H9 (cell line): ENCODE measurements around the gene ATP2A1. TPM values are rescaled to one million over a fixed set of nuclear protein-coding genes. Genes with fewer than 3 reads are reported as not detected.
A peak's percentile ranks its signal among the peaks of the same experiment; 100 is the strongest.

Experiments
- DNase-seq: peaks from one replicate; pipeline ENCODE4 v3.0.0-alpha.2; 2017
- H2AFZ ChIP-seq: one replicate; pipeline ENCODE4 v1.6.1; 2013; ENCODE audit warnings: mild to moderate bottlenecking, low read length, control low read depth, moderate library complexity
- H2AK5ac ChIP-seq: 2 replicates; pipeline ENCODE4 v1.6.1; 2013; ENCODE audit warnings: low read length, control low read depth, mixed read lengths; ENCODE audit not compliant: insufficient read length
- H2BK120ac ChIP-seq: one replicate; pipeline ENCODE4 v1.6.1; 2013; ENCODE audit warnings: low read depth, mild to moderate bottlenecking, low read length, control low read depth, inconsistent platforms; ENCODE audit not compliant: poor library complexity, severe bottlenecking
- H2BK12ac ChIP-seq: 2 replicates; pipeline ENCODE4 v1.6.1; 2013; ENCODE audit warnings: low read length, control low read depth, mixed read lengths, low read depth; ENCODE audit not compliant: insufficient read length
- H2BK15ac ChIP-seq: 2 replicates; pipeline ENCODE4 v1.6.1; 2013; ENCODE audit warnings: low read depth, low read length, control low read depth
- H2BK20ac ChIP-seq: one replicate; pipeline ENCODE4 v1.6.1; 2013; ENCODE audit warnings: low read depth, mild to moderate bottlenecking, low read length, control low read depth, inconsistent platforms; ENCODE audit not compliant: poor library complexity, severe bottlenecking
- H2BK5ac ChIP-seq: 2 replicates; pipeline ENCODE4 v1.6.1; 2013; ENCODE audit warnings: low read length, control low read depth, mixed read lengths; ENCODE audit not compliant: insufficient read length
- H3K14ac ChIP-seq: 2 replicates; pipeline ENCODE4 v1.6.1; 2013; ENCODE audit warnings: low read length, control low read depth; ENCODE audit not compliant: insufficient read depth
- H3K18ac ChIP-seq: 2 replicates; pipeline ENCODE4 v1.6.1; 2013; ENCODE audit warnings: low read depth, mild to moderate bottlenecking, mixed read lengths, low read length, control low read depth; ENCODE audit not compliant: insufficient read length
- H3K23ac ChIP-seq: 2 replicates; pipeline ENCODE4 v1.6.1; 2013; ENCODE audit warnings: low read length, control low read depth, mixed read lengths, low read depth; ENCODE audit not compliant: insufficient read length
- H3K23me2 ChIP-seq: 2 replicates; pipeline ENCODE4 v1.6.1; 2013; ENCODE audit warnings: low read depth, mild to moderate bottlenecking, mixed read lengths, low read length, control low read depth; ENCODE audit not compliant: insufficient read length, poor library complexity, severe bottlenecking
- H3K27ac ChIP-seq: 2 replicates; pipeline ENCODE4 v1.5.1; 2013; ENCODE audit warnings: low read length, control low read depth, mixed read lengths, low read depth; ENCODE audit not compliant: insufficient read length
- H3K27me3 ChIP-seq: 2 replicates; pipeline ENCODE4 v1.6.1; 2013; ENCODE audit warnings: low read length, control low read depth, inconsistent platforms; ENCODE audit not compliant: insufficient read depth
- H3K4ac ChIP-seq: 2 replicates; pipeline ENCODE4 v1.6.1; 2013; ENCODE audit warnings: low read depth, mild to moderate bottlenecking, control low read depth, inconsistent platforms, low read length, moderate library complexity
- H3K4me1 ChIP-seq: 2 replicates; pipeline ENCODE4 v1.6.1; 2013; ENCODE audit warnings: low read length, control low read depth, inconsistent platforms; ENCODE audit not compliant: insufficient read depth
- H3K4me2 ChIP-seq: 2 replicates; pipeline ENCODE4 v1.6.1; 2013; ENCODE audit warnings: low read length, control low read depth, mixed read lengths; ENCODE audit not compliant: insufficient read length, insufficient read depth
- H3K56ac ChIP-seq: 2 replicates; pipeline ENCODE4 v1.6.1; 2013; ENCODE audit warnings: low read depth, mild to moderate bottlenecking, mixed read lengths, low read length, control low read depth; ENCODE audit not compliant: insufficient read length
- H3K79me1 ChIP-seq: 2 replicates; pipeline ENCODE4 v1.6.1; 2013; ENCODE audit warnings: low read depth, mild to moderate bottlenecking, moderate library complexity, low read length, control low read depth, inconsistent platforms; ENCODE audit not compliant: insufficient read depth, poor library complexity, severe bottlenecking
- H3K79me2 ChIP-seq: 2 replicates; pipeline ENCODE4 v1.6.1; 2013; ENCODE audit warnings: low read length, control low read depth, inconsistent platforms; ENCODE audit not compliant: insufficient read depth
- H3K9ac ChIP-seq: 2 replicates; pipeline ENCODE4 v1.6.1; 2013; ENCODE audit warnings: low read length, control low read depth, mixed read lengths; ENCODE audit not compliant: insufficient read length; ENCODE audit errors: extremely low read depth
- H3K9me3 ChIP-seq: one replicate; pipeline ENCODE4 v1.6.1; 2013; ENCODE audit warnings: low read depth, low read length, inconsistent platforms; ENCODE audit not compliant: control insufficient read depth
- H3T11ph ChIP-seq: one replicate; pipeline ENCODE4 v1.6.1; 2013; ENCODE audit warnings: mild to moderate bottlenecking, low read length, control low read depth, inconsistent platforms
- H4K20me1 ChIP-seq: one replicate; pipeline ENCODE4 v1.6.1; 2013; ENCODE audit not compliant: control insufficient read depth, insufficient read length, insufficient read depth
- H4K5ac ChIP-seq: 2 replicates; pipeline ENCODE4 v1.6.1; 2013; ENCODE audit warnings: low read depth, mild to moderate bottlenecking, mixed read lengths, low read length, control low read depth; ENCODE audit not compliant: insufficient read length
- H4K8ac ChIP-seq: replicated peaks from 2 replicates; pipeline ENCODE4 v1.6.1; 2013; ENCODE audit warnings: low read length, control low read depth, mixed read lengths, low read depth; ENCODE audit not compliant: insufficient read length
- H4K91ac ChIP-seq: 2 replicates; pipeline ENCODE4 v1.6.1; 2013; ENCODE audit warnings: low read depth, mild to moderate bottlenecking, moderate library complexity, mixed read lengths, low read length, control low read depth; ENCODE audit not compliant: insufficient read length
- H3K27ac Mint-ChIP-seq, 3 experiments: 2 replicates in 2 of 3; 3 replicates in 1 of 3; pipeline ENCODE4 v1.8.0; 2020 to 2021; ENCODE audit warnings: mixed read lengths in 3 of 3, mild to moderate bottlenecking in 1 of 3, moderate library complexity in 1 of 3
- H3K27me3 Mint-ChIP-seq: 2 replicates; pipeline ENCODE4 v1.8.0; 2021; ENCODE audit warnings: low read depth, mild to moderate bottlenecking, moderate library complexity, mixed read lengths
- H3K36me3 Mint-ChIP-seq, 3 experiments: 2 replicates in 2 of 3; 3 replicates in 1 of 3; pipeline ENCODE4 v1.8.0; 2020 to 2021; ENCODE audit warnings: low read depth in 3 of 3, mixed read lengths in 3 of 3; ENCODE audit not compliant: insufficient read depth in 1 of 3
- H3K4me1 Mint-ChIP-seq, 2 experiments: 2 replicates each; pipeline ENCODE4 v1.8.0; 2020; ENCODE audit warnings: mixed read lengths in 2 of 2
- H3K4me3 Mint-ChIP-seq, 2 experiments: 2 replicates in 1 of 2; 3 replicates in 1 of 2; pipeline ENCODE4 v1.8.0; 2020 to 2021; ENCODE audit warnings: mild to moderate bottlenecking in 2 of 2, mixed read lengths in 2 of 2, moderate library complexity in 1 of 2
- H3K9me3 Mint-ChIP-seq, 2 experiments: 2 replicates in 1 of 2; 3 replicates in 1 of 2; pipeline ENCODE4 v1.8.0; 2020; ENCODE audit warnings: mild to moderate bottlenecking in 2 of 2, mixed read lengths in 2 of 2, moderate library complexity in 1 of 2
- WGBS: extraction: QIAGEN DNeasy Blood & Tissue Kit; methylation state at CpG from one replicate; pipeline ENCODE4 v1.1.7; 2013; ENCODE audit warnings: missing lambda C conversion rate, low lambda C conversion rate, mixed read lengths; ENCODE audit not compliant: insufficient read length; ENCODE audit errors: extremely low coverage; 5-methylcytosine and 5-hydroxymethylcytosine counted together
- total RNA-seq: library from RNA; stranded (reverse); gene quantifications from 2 replicates; pipeline ENCODE4 v1.2.1, GENCODE V29; 2021
- TF ChIP-seq, protein P1 (sequence below): fragments of 200-600 bp; sonication (generic); conservative IDR thresholded peaks from 3 replicates; pipeline ENCODE4 v1.8.0; 2021; ENCODE audit warnings: antibody characterized with exemption, mild to moderate bottlenecking

The ATP2A1 gene
- total RNA-seq, 1 experiment from 2014 or later = 4.6 TPM

- Histone ChIP-seq H3K79me1 (no peaks in the 10 kb centered on the region), H2BK20ac (no peak overlapping the region), H3K4me2 (peak overlapping the region; percentile 61), H3K56ac (no peak overlapping the region), H4K91ac (no peak overlapping the region), H3K79me2 (no peaks in the 10 kb centered on the region; the same call in 1 of the 2 replicates), H4K8ac (no peak overlapping the region), H3T11ph (no peak overlapping the region), H4K20me1 (no peaks in the 10 kb centered on the region), H3K9me3 (no peaks in the 10 kb centered on the region), H3K23me2 (peaks cover 5% of the 10 kb centered on the region), H3K18ac (no peak overlapping the region), H3K4ac (no peak overlapping the region), H3K27ac (no peak overlapping the region), H3K14ac (peak overlapping the region; percentile 83; the same call in 1 of the 2 replicates), H2BK120ac (no peak overlapping the region), H2AFZ (no peak overlapping the region), H3K4me1 (no peaks in the 10 kb centered on the region), H3K23ac (no peak overlapping the region), H2BK5ac (no peak overlapping the region), H3K27me3 (no peaks in the 10 kb centered on the region), H3K9ac (peak overlapping the region; percentile 73), H2AK5ac (no peak overlapping the region), H2BK15ac (no peak overlapping the region), H4K5ac (no peak overlapping the region), H2BK12ac (no peak overlapping the region)
- Mint-ChIP-seq H3K36me3 (peaks cover 35 to 51% (median 36%) of the 10 kb centered on the region in 3 experiments; a peak in 6 of 7 replicates), H3K27ac (peak overlapping the region; percentile 90 to 97 (median 94)), H3K4me1 (peaks cover 8 to 17% of the 10 kb centered on the region in 2 experiments), H3K9me3 (no peaks in the 10 kb centered on the region), H3K27me3 (no peaks in the 10 kb centered on the region; the same call in 1 of the 2 replicates), H3K4me3 (peak overlapping the region; percentile 96 to 99)
- TF ChIP-seq, protein P1, sequence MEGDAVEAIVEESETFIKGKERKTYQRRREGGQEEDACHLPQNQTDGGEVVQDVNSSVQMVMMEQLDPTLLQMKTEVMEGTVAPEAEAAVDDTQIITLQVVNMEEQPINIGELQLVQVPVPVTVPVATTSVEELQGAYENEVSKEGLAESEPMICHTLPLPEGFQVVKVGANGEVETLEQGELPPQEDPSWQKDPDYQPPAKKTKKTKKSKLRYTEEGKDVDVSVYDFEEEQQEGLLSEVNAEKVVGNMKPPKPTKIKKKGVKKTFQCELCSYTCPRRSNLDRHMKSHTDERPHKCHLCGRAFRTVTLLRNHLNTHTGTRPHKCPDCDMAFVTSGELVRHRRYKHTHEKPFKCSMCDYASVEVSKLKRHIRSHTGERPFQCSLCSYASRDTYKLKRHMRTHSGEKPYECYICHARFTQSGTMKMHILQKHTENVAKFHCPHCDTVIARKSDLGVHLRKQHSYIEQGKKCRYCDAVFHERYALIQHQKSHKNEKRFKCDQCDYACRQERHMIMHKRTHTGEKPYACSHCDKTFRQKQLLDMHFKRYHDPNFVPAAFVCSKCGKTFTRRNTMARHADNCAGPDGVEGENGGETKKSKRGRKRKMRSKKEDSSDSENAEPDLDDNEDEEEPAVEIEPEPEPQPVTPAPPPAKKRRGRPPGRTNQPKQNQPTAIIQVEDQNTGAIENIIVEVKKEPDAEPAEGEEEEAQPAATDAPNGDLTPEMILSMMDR = no peak
- WGBS = no CpG with 5 or more reads among the region's 16 CpGs
- DNase-seq = no peak
Observed at GRCh38 chr16:28845761-28846079, 32.6 kb upstream of the ATP2A1 start.
